PC-9 (cell line): ENCODE measurements around the gene SGK1. TPM values are rescaled to one million over a fixed set of nuclear protein-coding genes. Genes with fewer than 3 reads are reported as not detected.
"Not testable (repeated sequence)": the region's sequence is repeated elsewhere in the genome, so short reads cannot be mapped to it uniquely, and the experiment has no call there.

Experiments
- BruUV-seq: library from RNA; stranded (reverse); fragments of 400-500 nt; replicated peaks from 2 replicates; lab custom pipeline; 2021; lab: Mats Ljungman, UMichigan
- CTCF ChIA-PET: fragments of 300-600 bp; sonication (Branson Sonifier 250); formaldehyde crosslinking; loops from one replicate; lab custom pipeline; 2022; ENCODE audit warnings: antibody characterized with exemption; lab: Charles Lee
- POLR2A ChIA-PET: fragments of 300-600 bp; sonication (Branson Sonifier 250); formaldehyde crosslinking; loops from one replicate; lab custom pipeline; 2022; ENCODE audit warnings: antibody characterized with exemption; ENCODE audit not compliant: unreplicated experiment; lab: Charles Lee
- DNase-seq, 2 experiments: peaks; one replicate each; pipeline versions ENCODE4 v3.0.0 to v3.0.0-alpha.2; 2015 to 2022; ENCODE audit warnings: mixed read lengths in 1 of 2
- H2AFZ ChIP-seq: fragments of 200-600 bp; sonication (generic); 2 replicates; pipeline ENCODE4 v1.8.1; 2017; ENCODE audit warnings: antibody characterized with exemption
- H3F3A ChIP-seq: fragments of 200-600 bp; sonication (generic); 2 replicates; pipeline ENCODE4 v1.8.1; 2017; ENCODE audit warnings: antibody characterized with exemption, mild to moderate bottlenecking, low read depth; ENCODE audit not compliant: insufficient read depth
- H3K27ac ChIP-seq: fragments of 200-600 bp; sonication (generic); 2 replicates; pipeline ENCODE4 v1.6.1; 2016; ENCODE audit warnings: mixed run types
- H3K27me3 ChIP-seq: fragments of 200-600 bp; sonication (generic); 2 replicates; pipeline ENCODE4 v1.6.1; 2016; ENCODE audit warnings: low read depth, mixed run types; ENCODE audit not compliant: insufficient read depth
- H3K36me3 ChIP-seq: fragments of 200-600 bp; sonication (generic); 2 replicates; pipeline ENCODE4 v1.6.1; 2016; ENCODE audit warnings: low read depth, mixed run types
- H3K4me1 ChIP-seq: fragments of 200-600 bp; sonication (generic); replicated peaks from 2 replicates; pipeline ENCODE4 v1.6.1; 2016; ENCODE audit warnings: mixed run types; ENCODE audit not compliant: insufficient read depth
- H3K4me2 ChIP-seq: fragments of 200-600 bp; sonication (generic); 2 replicates; pipeline ENCODE4 v1.6.1; 2017; ENCODE audit warnings: mixed run types
- H3K4me3 ChIP-seq: fragments of 200-600 bp; sonication (generic); 2 replicates; pipeline ENCODE4 v1.6.1; 2016; ENCODE audit warnings: mixed run types
- H3K79me2 ChIP-seq: fragments of 200-600 bp; sonication (generic); 2 replicates; pipeline ENCODE4 v1.6.1; 2017; ENCODE audit warnings: low read depth, mixed run types
- H3K9me2 ChIP-seq: fragments of 200-600 bp; sonication (generic); 2 replicates; pipeline ENCODE4 v1.8.1; 2017; ENCODE audit warnings: mild to moderate bottlenecking; ENCODE audit not compliant: insufficient read depth
- H3K9me3 ChIP-seq: fragments of 200-600 bp; sonication (generic); 2 replicates; pipeline ENCODE4 v1.8.1; 2016; ENCODE audit warnings: low read depth; ENCODE audit not compliant: insufficient read depth
- H4K20me1 ChIP-seq: fragments of 200-600 bp; sonication (generic); 2 replicates; pipeline ENCODE4 v1.8.1; 2017; ENCODE audit not compliant: insufficient read depth
- CTCF ChIP-seq: fragments of 200-600 bp; sonication (generic); conservative IDR thresholded peaks from 2 replicates; pipeline ENCODE4 v1.6.1; 2017; ENCODE audit warnings: mixed run types, antibody characterized with exemption, mild to moderate bottlenecking, moderate library complexity
- EZH2 ChIP-seq: fragments of 200-600 bp; sonication (generic); IDR thresholded peaks from 2 replicates; pipeline ENCODE4 v1.8.0; 2017; ENCODE audit warnings: antibody characterized with exemption, low read depth
- intact Hi-C: fragments of 100-400 bp; cut with micrococcal nuclease; formaldehyde crosslinking; loops from one replicate; pipeline ENCODE4 v1.10.0; 2022; ENCODE audit not compliant: unreplicated experiment
- total RNA-seq: library from RNA; stranded (reverse); gene quantifications from 2 replicates; pipeline ENCODE4 v1.2.3, GENCODE V29; 2021

SGK1 gene
- total RNA-seq, 1 experiment from 2014 or later, result 11.3 TPM

GRCh38 chr6:134328792-134329191 lies 10.9 kb upstream of the SGK1 start:
- H3K27me3 ChIP-seq, result no peaks in the 10 kb centered on the region
- no peak overlapping the region for H3K4me3 ChIP-seq
- H3K9me2 ChIP-seq, result no peaks in the 10 kb centered on the region
- no peaks in the 10 kb centered on the region for H3K36me3 ChIP-seq
- BruUV-seq, result no TSS peak
- CTCF ChIA-PET, result no interaction called here
- H2AFZ ChIP-seq, result no peak overlapping the region
- DNase-seq, result no peak
- no peaks in the 10 kb centered on the region for H3K79me2 ChIP-seq
- H3K27ac ChIP-seq, result no peak overlapping the region
- TF ChIP-seq CTCF (no peak), EZH2 (no peak)
- no peaks in the 10 kb centered on the region for H4K20me1 ChIP-seq
- H3K4me1 ChIP-seq, result no peaks in the 10 kb centered on the region
- POLR2A ChIA-PET, result no interaction called here
- H3F3A ChIP-seq, result no peaks in the 10 kb centered on the region
- no peaks in the 10 kb centered on the region for H3K9me3 ChIP-seq
- no peak overlapping the region for H3K4me2 ChIP-seq
- intact Hi-C loops, result no loop called here

- H2AFZ ChIP-seq, result no peak overlapping the region
- H3K9me3 ChIP-seq, result no peaks in the 10 kb centered on the region
- no peaks in the 10 kb centered on the region for H3K9me2 ChIP-seq
- no peaks in the 10 kb centered on the region for H3K79me2 ChIP-seq
- ChIA-PET POLR2A (no interaction called here), CTCF (no interaction called here)
- no peaks in the 10 kb centered on the region for H3K4me1 ChIP-seq
- H3K36me3 ChIP-seq, result no peaks in the 10 kb centered on the region
- no peak for DNase-seq
- TF ChIP-seq EZH2 (no peak), CTCF (no peak)
- H3K27ac ChIP-seq, result no peak overlapping the region
- H3K4me2 ChIP-seq, result no peak overlapping the region
- intact Hi-C loops, result no loop called here
- no peaks in the 10 kb centered on the region for H3K27me3 ChIP-seq
- BruUV-seq, result no TSS peak
- no peak overlapping the region for H3K4me3 ChIP-seq
- H4K20me1 ChIP-seq, result no peaks in the 10 kb centered on the region
- H3F3A ChIP-seq, result no peaks in the 10 kb centered on the region
These were observed 10.2 kb upstream of the SGK1 start for GRCh38 chr6:134328138-134328537.

- DNase-seq, BruUV-seq, H3K9me2 ChIP-seq, H3K27ac ChIP-seq, H3K79me2 ChIP-seq, CTCF ChIA-PET, POLR2A ChIA-PET, H3F3A ChIP-seq, H3K36me3 ChIP-seq, intact Hi-C loops, H3K4me3 ChIP-seq, H3K4me1 ChIP-seq, H4K20me1 ChIP-seq, H2AFZ ChIP-seq, H3K9me3 ChIP-seq, H3K4me2 ChIP-seq, H3K27me3 ChIP-seq: not testable (repeated sequence)
These were observed 8.3 kb upstream of the SGK1 start for GRCh38 chr6:134326192-134326591.

GRCh38 chr6:134324766-134325165 lies 6.9 kb upstream of the SGK1 start:
- H3K27me3 ChIP-seq, result no peaks in the 10 kb centered on the region
- H3K9me2 ChIP-seq, result no peaks in the 10 kb centered on the region
- POLR2A ChIA-PET, result no interaction called here
- H3K4me3 ChIP-seq, result no peak overlapping the region
- no peaks in the 10 kb centered on the region for H4K20me1 ChIP-seq
- intact Hi-C loops, result no loop called here
- H3K4me2 ChIP-seq, result no peak overlapping the region
- no peaks in the 10 kb centered on the region for H3K4me1 ChIP-seq
- no peaks in the 10 kb centered on the region for H3K9me3 ChIP-seq
- H3F3A ChIP-seq, result no peaks in the 10 kb centered on the region
- H3K36me3 ChIP-seq, result no peaks in the 10 kb centered on the region
- TF ChIP-seq CTCF, result no peak
- TF ChIP-seq EZH2, result no peak
- DNase-seq, result no peak
- H2AFZ ChIP-seq, result no peak overlapping the region
- CTCF ChIA-PET, result no interaction called here
- BruUV-seq, result no TSS peak
- H3K27ac ChIP-seq, result no peak overlapping the region
- H3K79me2 ChIP-seq, result no peaks in the 10 kb centered on the region
